Fibroblast of lung (primary cell): ENCODE results near the gene EDC4.

Source experiments
- EZH2 ChIP-seq: IDR thresholded peaks from 2 replicates; pipeline ENCODE4 v1.5.1; 2012; ENCODE audit warnings: low read length, control low read depth, mild to moderate bottlenecking; ENCODE audit errors: missing control alignments
- TF ChIP-seq, protein P1 (sequence below), 2 donors: IDR thresholded peaks in 1 of 2; conservative IDR thresholded peaks in 1 of 2; 1 replicate in 1 of 2; 2 replicates in 1 of 2; pipeline ENCODE4 v1.5.1; 2011 to 2012; ENCODE audit warnings: low read length in 2 of 2, control low read depth in 1 of 2, inconsistent platforms in 1 of 2, low read depth in 1 of 2, mild to moderate bottlenecking in 1 of 2

GRCh38 chr16:67930678-67931211 lies 57.9 kb downstream of the EDC4 start:
- TF ChIP-seq, protein P1, sequence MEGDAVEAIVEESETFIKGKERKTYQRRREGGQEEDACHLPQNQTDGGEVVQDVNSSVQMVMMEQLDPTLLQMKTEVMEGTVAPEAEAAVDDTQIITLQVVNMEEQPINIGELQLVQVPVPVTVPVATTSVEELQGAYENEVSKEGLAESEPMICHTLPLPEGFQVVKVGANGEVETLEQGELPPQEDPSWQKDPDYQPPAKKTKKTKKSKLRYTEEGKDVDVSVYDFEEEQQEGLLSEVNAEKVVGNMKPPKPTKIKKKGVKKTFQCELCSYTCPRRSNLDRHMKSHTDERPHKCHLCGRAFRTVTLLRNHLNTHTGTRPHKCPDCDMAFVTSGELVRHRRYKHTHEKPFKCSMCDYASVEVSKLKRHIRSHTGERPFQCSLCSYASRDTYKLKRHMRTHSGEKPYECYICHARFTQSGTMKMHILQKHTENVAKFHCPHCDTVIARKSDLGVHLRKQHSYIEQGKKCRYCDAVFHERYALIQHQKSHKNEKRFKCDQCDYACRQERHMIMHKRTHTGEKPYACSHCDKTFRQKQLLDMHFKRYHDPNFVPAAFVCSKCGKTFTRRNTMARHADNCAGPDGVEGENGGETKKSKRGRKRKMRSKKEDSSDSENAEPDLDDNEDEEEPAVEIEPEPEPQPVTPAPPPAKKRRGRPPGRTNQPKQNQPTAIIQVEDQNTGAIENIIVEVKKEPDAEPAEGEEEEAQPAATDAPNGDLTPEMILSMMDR (conservative IDR thresholded peaks at IDR 0.05 in 1 of 2, IDR thresholded peaks at IDR 0.05 in 1 of 2; ENCODE audit: low read depth in 1 of 2, low read length in 2 of 2) = no peak
- no peak for TF ChIP-seq EZH2
